Heart right ventricle (tissue), 16 donors: Measurements from ENCODE around the gene PTP4A1. TPM values are rescaled to one million over a fixed set of nuclear protein-coding genes. Genes with fewer than 3 reads are reported as not detected.

Experiments
- ATAC-seq, 8 donors: fragments of 200-7000 bp; cut with Tn5 transposase; one replicate each; pipeline ENCODE4 v1.9.1; 2020; ENCODE audit warnings: mild to moderate bottlenecking in 8 of 8, moderate library complexity in 8 of 8, moderate number of reproducible peaks in 1 of 8
- DNase-seq, 2 donors: peaks; one replicate each; pipeline ENCODE4 v3.0.0-alpha.2; 2020
- H3K27ac ChIP-seq, 10 donors: fragments of 200-600 bp; sonication (generic) in 2 of 10; one replicate each; pipeline versions ENCODE4 v1.5.0 to v1.8.0; 2020 to 2022; ENCODE audit warnings: mild to moderate bottlenecking in 3 of 10
- H3K27me3 ChIP-seq, 7 donors: fragments of 200-600 bp; one replicate each; pipeline ENCODE4 v1.8.0; 2021 to 2022; ENCODE audit warnings: mild to moderate bottlenecking in 2 of 7
- H3K36me3 ChIP-seq, 9 donors: fragments of 200-600 bp; sonication (generic) in 1 of 9; one replicate each; pipeline versions ENCODE4 v1.5.0 to v1.8.0; 2020 to 2022; ENCODE audit warnings: mild to moderate bottlenecking in 2 of 9
- H3K4me1 ChIP-seq, 9 donors: fragments of 200-600 bp; sonication (generic) in 1 of 9; one replicate each; pipeline versions ENCODE4 v1.5.0 to v1.8.0; 2020 to 2022; ENCODE audit warnings: mild to moderate bottlenecking in 4 of 9
- H3K4me3 ChIP-seq, 10 donors: fragments of 200-600 bp; sonication (generic) in 2 of 10; one replicate each; pipeline versions ENCODE4 v1.5.0 to v1.8.0; 2020 to 2022; ENCODE audit warnings: mild to moderate bottlenecking in 7 of 10, moderate library complexity in 2 of 10
- H3K9me3 ChIP-seq, 11 donors: fragments of 200-600 bp in 10 of 11; sonication (generic) in 2 of 11; one replicate each; pipeline versions ENCODE4 v1.5.0 to v1.8.0; 2013 to 2022; ENCODE audit warnings: mild to moderate bottlenecking in 2 of 11, control low read depth in 1 of 11, moderate library complexity in 1 of 11
- CTCF ChIP-seq, 9 donors: fragments of 200-600 bp; sonication (generic) in 2 of 9; IDR thresholded peaks; one replicate each; pipeline versions ENCODE4 v1.5.0 to v1.8.0; 2021 to 2022; ENCODE audit warnings: antibody characterized with exemption in 9 of 9, mild to moderate bottlenecking in 5 of 9, moderate library complexity in 1 of 9
- WGBS, 2 donors: extraction: QIAGEN DNeasy Blood & Tissue Kit; methylation state at CpG; one replicate each; pipeline ENCODE4 v1.1.7; 2013; ENCODE audit warnings: inconsistent platforms in 1 of 2; 5-methylcytosine and 5-hydroxymethylcytosine counted together
- intact Hi-C, 10 donors: fragments of 100-400 bp; cut with DNase I; formaldehyde crosslinking; loops; one replicate each; pipeline versions ENCODE4 v1.11.1 to v1.14.2; 2022
- polyA plus RNA-seq, 2 donors: library from polyadenylated mRNA; stranded (reverse); fragments of 200-250 nt; gene quantifications; one replicate each; pipeline ENCODE4 v1.2.3, GENCODE V29; 2013
- total RNA-seq, 10 donors: library from RNA; stranded (reverse); fragmentation: NEBNext Ultra II Directional in 3 of 10; extraction: Animal tissue kit (Norgen Biotek cat#: 25700) in 3 of 10; gene quantifications; one replicate each; pipeline versions ENCODE4 v1.2.1 to v1.2.4, GENCODE V29; 2021 to 2023
- donor health status: Arrhythmogenic right ventricular cardiomyopathy.
- donor health status: ischemic (EF 13 %, LVEDD 7.1; RV severe dilation, severe dysfunction).
- donor health status: healthy with polysubstance abuse.
- donor health status: DM: no; HTN: yes; CAD: no.
- donor health status: DM: no; HTN: no; CAD: no.
- donor health status: ischemic (EF 25% LVEDD 6.9; RV normal size, moderate dysfunction).
- donor health status: ischemic (EF 25% LVEDD 5.7; RV mildly dilated, moderate dysfunction).
- donor health status: healthy.
- donor health status: DM: yes; HTN: yes; CAD: no.
- donor health status: Ischemic cardiomyopathy.
- donor health status: ischemic (EF 35%, LVEDD 5.7; RV mildly dilated, moderate dysfunction).
- donor health status: nonischemic (EF 11% LVEDD 7.7; RV severe dilation, severe dysfunction).
- donor health status: DM: yes; HTN: yes; CAD: no.
- donor health status: PGD.
- donor health status: ischemic (EF 29% LVEDD 5.4; RV normal size, mild dysfunction).
- donor health status: nonischemic (EF 23%, LVEDD 6.1; RV moderate dilation, normal function).

Gene PTP4A1
- total and polyA plus RNA-seq, 12 donors: 2.6 to 69.9 (median 49.8) TPM

- no peak overlapping the region for H3K4me3 ChIP-seq
These were observed 45.3 kb upstream of the PTP4A1 start for GRCh38 chr6:63526931-63527330.

GRCh38 chr6:63527658-63528514 is 44.4 kb upstream of the PTP4A1 start:
- peak in 2 of 8 donors; percentile 49 to 63 for ATAC-seq
- Histone ChIP-seq H3K27ac (no peak overlapping the region), H3K4me1 (peaks cover 0 to 4% (median 0%) of the 10 kb centered on the region in 9 donors), H3K36me3 (no peaks in the 10 kb centered on the region), H3K9me3 (no peaks in the 10 kb centered on the region), H3K4me3 (no peak overlapping the region), H3K27me3 (no peaks in the 10 kb centered on the region)
- WGBS, 2 donors: 74 to 82% methylated on average over 6 of the region's 6 CpGs
- no peak for DNase-seq
- intact Hi-C loops: no loop called here
- no peak for TF ChIP-seq CTCF (IDR thresholded peaks at IDR 0.05)

More at GRCh38 chr6:63526931-63527330, 45.3 kb upstream of the PTP4A1 start:
- no peak for TF ChIP-seq CTCF (IDR thresholded peaks at IDR 0.05)
- no peak overlapping the region for H3K27ac ChIP-seq
- no peaks in the 10 kb centered on the region for H3K9me3 ChIP-seq
- ATAC-seq (no peak), DNase-seq (no peak)
- peaks cover 0 to 4% (median 0%) of the 10 kb centered on the region in 9 donors for H3K4me1 ChIP-seq
- intact Hi-C loops: no loop called here
- no peaks in the 10 kb centered on the region for H3K27me3 ChIP-seq
- H3K36me3 ChIP-seq: no peaks in the 10 kb centered on the region

- ATAC-seq (no peak), DNase-seq (no peak)
- intact Hi-C loops: no loop called here
- TF ChIP-seq CTCF (IDR thresholded peaks at IDR 0.05): no peak
- H3K36me3 ChIP-seq: no peaks in the 10 kb centered on the region
- no peaks in the 10 kb centered on the region for H3K9me3 ChIP-seq
- H3K4me1 ChIP-seq: peaks cover 0 to 4% (median 0%) of the 10 kb centered on the region in 9 donors
- WGBS, 2 donors: 57 to 65% methylated on average over 4 of the region's 4 CpGs
- no peaks in the 10 kb centered on the region for H3K27me3 ChIP-seq
- no peak overlapping the region for H3K27ac ChIP-seq
- H3K4me3 ChIP-seq: no peak overlapping the region
These were observed 42.8 kb upstream of the PTP4A1 start for GRCh38 chr6:63529498-63529897.

- 86% methylated on average over 3 of the region's 3 CpGs for WGBS, 2 donors
- DNase-seq: no peak
- ATAC-seq: no peak
- Histone ChIP-seq H3K36me3 (no peaks in the 10 kb centered on the region), H3K27me3 (no peaks in the 10 kb centered on the region), H3K9me3 (no peaks in the 10 kb centered on the region), H3K4me1 (peaks cover 0 to 4% (median 0%) of the 10 kb centered on the region in 9 donors), H3K27ac (no peak overlapping the region), H3K4me3 (no peak overlapping the region)
- TF ChIP-seq CTCF (IDR thresholded peaks at IDR 0.05): no peak
- intact Hi-C loops: no loop called here
These were observed 42.1 kb upstream of the PTP4A1 start for GRCh38 chr6:63530182-63530581.
